IPS-20b (cell line): ENCODE measurements around the gene MSL2.
"Not testable (repeated sequence)": the region's sequence is repeated elsewhere in the genome, so short reads cannot be mapped to it uniquely, and the experiment has no call there.

ENCODE experiments used
- H3K27ac ChIP-seq: one replicate; pipeline ENCODE4 v1.5.1; 2013; ENCODE audit warnings: low read length
- H3K27me3 ChIP-seq: 2 replicates; pipeline ENCODE4 v1.6.1; 2013; ENCODE audit warnings: mild to moderate bottlenecking, low read length, inconsistent platforms; ENCODE audit not compliant: insufficient read depth
- H3K36me3 ChIP-seq: 2 replicates; pipeline ENCODE4 v1.6.1; 2013; ENCODE audit warnings: low read depth, mild to moderate bottlenecking, inconsistent platforms, low read length, moderate library complexity; ENCODE audit not compliant: insufficient read depth
- H3K4me1 ChIP-seq: 2 replicates; pipeline ENCODE4 v1.6.1; 2013; ENCODE audit warnings: mild to moderate bottlenecking, control low read depth, inconsistent platforms, low read length, moderate library complexity; ENCODE audit not compliant: insufficient read depth
- H3K4me3 ChIP-seq: 2 replicates; pipeline ENCODE4 v1.5.1; 2013; ENCODE audit warnings: mild to moderate bottlenecking, low read length, inconsistent platforms
- H3K9ac ChIP-seq: 2 replicates; pipeline ENCODE4 v1.6.1; 2013; ENCODE audit warnings: low read depth, mild to moderate bottlenecking, inconsistent platforms, low read length, moderate library complexity
- H3K9me3 ChIP-seq: 2 replicates; pipeline ENCODE4 v1.6.1; 2013; ENCODE audit warnings: mild to moderate bottlenecking, low read depth, low read length, inconsistent platforms; ENCODE audit not compliant: insufficient read depth

Gene MSL2

GRCh38 chr3:136189859-136190617, 6.1 kb downstream of the MSL2 start:
- H3K36me3 ChIP-seq = 0 out of 2 replicates have a peak, but pooled peaks cover 3% of the 10 kb centered on the region
- no peaks in the 10 kb centered on the region for H3K9me3 ChIP-seq
- no peaks in the 10 kb centered on the region for H3K27me3 ChIP-seq
- H3K4me3 ChIP-seq = no peak overlapping the region
- H3K9ac ChIP-seq = no peak overlapping the region
- H3K27ac ChIP-seq = no peak overlapping the region
- H3K4me1 ChIP-seq = peaks cover 28% of the 10 kb centered on the region; the same call in 1 of the 2 replicates

GRCh38 chr3:136189043-136189442, 7.1 kb downstream of the MSL2 start:
- no peak overlapping the region for H3K4me3 ChIP-seq
- H3K4me1 ChIP-seq = peaks cover 28% of the 10 kb centered on the region; the same call in 1 of the 2 replicates
- 0 out of 2 replicates have a peak, but pooled peaks cover 3% of the 10 kb centered on the region for H3K36me3 ChIP-seq
- no peaks in the 10 kb centered on the region for H3K27me3 ChIP-seq
- H3K27ac ChIP-seq = no peak overlapping the region
- H3K9ac ChIP-seq = no peak overlapping the region
- H3K9me3 ChIP-seq = no peaks in the 10 kb centered on the region

GRCh38 chr3:136187868-136188267, 8.3 kb downstream of the MSL2 start:
- Histone ChIP-seq H3K36me3 (0 out of 2 replicates have a peak, but pooled peaks cover 3% of the 10 kb centered on the region), H3K9me3 (no peaks in the 10 kb centered on the region), H3K9ac (no peak overlapping the region), H3K4me3 (no peak overlapping the region), H3K4me1 (peaks cover 26% of the 10 kb centered on the region; the same call in 1 of the 2 replicates), H3K27ac (no peak overlapping the region), H3K27me3 (no peaks in the 10 kb centered on the region)

GRCh38 chr3:136186846-136187245, 9.3 kb downstream of the MSL2 start:
- Histone ChIP-seq H3K27me3 (no peaks in the 10 kb centered on the region), H3K4me1 (peaks cover 24% of the 10 kb centered on the region; the same call in 1 of the 2 replicates), H3K36me3 (0 out of 2 replicates have a peak, but pooled peaks cover 3% of the 10 kb centered on the region), H3K27ac (no peak overlapping the region), H3K9me3 (no peaks in the 10 kb centered on the region), H3K4me3 (no peak overlapping the region), H3K9ac (no peak overlapping the region)

GRCh38 chr3:136186344-136186743, 9.8 kb downstream of the MSL2 start:
- no peaks in the 10 kb centered on the region for H3K27me3 ChIP-seq
- no peak overlapping the region for H3K9ac ChIP-seq
- H3K27ac ChIP-seq = no peak overlapping the region
- no peak overlapping the region for H3K4me3 ChIP-seq
- peaks cover 19% of the 10 kb centered on the region; the same call in 1 of the 2 replicates for H3K4me1 ChIP-seq
- H3K9me3 ChIP-seq = no peaks in the 10 kb centered on the region
- no peaks in the 10 kb centered on the region for H3K36me3 ChIP-seq

- no peak overlapping the region for H3K9ac ChIP-seq
- no peak overlapping the region for H3K4me3 ChIP-seq
- H3K4me1 ChIP-seq = peaks cover 19% of the 10 kb centered on the region; the same call in 1 of the 2 replicates
- no peak overlapping the region for H3K27ac ChIP-seq
- H3K36me3 ChIP-seq = no peaks in the 10 kb centered on the region
- no peaks in the 10 kb centered on the region for H3K27me3 ChIP-seq
- H3K9me3 ChIP-seq = no peaks in the 10 kb centered on the region
Observed at GRCh38 chr3:136184703-136185102, 11.4 kb downstream of the MSL2 start.

- Histone ChIP-seq H3K4me1 (peaks cover 3% of the 10 kb centered on the region; the same call in 1 of the 2 replicates), H3K9me3 (no peaks in the 10 kb centered on the region)
Observed at GRCh38 chr3:136181741-136182140, 14.4 kb downstream of the MSL2 start.

GRCh38 chr3:136177876-136178275, 18.3 kb downstream of the MSL2 start:
- Histone ChIP-seq H3K4me3 (no peak overlapping the region), H3K27ac (no peak overlapping the region), H3K9me3 (no peaks in the 10 kb centered on the region), H3K9ac (no peak overlapping the region), H3K27me3 (no peaks in the 10 kb centered on the region), H3K4me1 (peaks cover 2% of the 10 kb centered on the region; the same call in 1 of the 2 replicates), H3K36me3 (no peaks in the 10 kb centered on the region)

More at GRCh38 chr3:136181741-136182140, 14.4 kb downstream of the MSL2 start:
- Histone ChIP-seq H3K36me3 (no peaks in the 10 kb centered on the region), H3K9ac (no peak overlapping the region), H3K27me3 (no peaks in the 10 kb centered on the region), H3K4me3 (no peak overlapping the region), H3K27ac (no peak overlapping the region)

GRCh38 chr3:136173939-136174490, 22.1 kb downstream of the MSL2 start:
- Histone ChIP-seq H3K4me3 (no peak overlapping the region), H3K27ac (no peak overlapping the region), H3K4me1 (peaks cover 6% of the 10 kb centered on the region; the same call in 1 of the 2 replicates), H3K36me3 (no peaks in the 10 kb centered on the region), H3K27me3 (no peaks in the 10 kb centered on the region), H3K9me3 (no peaks in the 10 kb centered on the region), H3K9ac (no peak overlapping the region)

GRCh38 chr3:136171097-136171542, 25.0 kb downstream of the MSL2 start:
- Histone ChIP-seq H3K9ac (no peak overlapping the region), H3K4me3 (no peak overlapping the region), H3K27me3 (no peaks in the 10 kb centered on the region), H3K4me1 (peaks cover 6% of the 10 kb centered on the region; the same call in 1 of the 2 replicates), H3K27ac (no peak overlapping the region), H3K9me3 (no peaks in the 10 kb centered on the region), H3K36me3 (no peaks in the 10 kb centered on the region)

- H3K9ac ChIP-seq, H3K27ac ChIP-seq, H3K36me3 ChIP-seq, H3K27me3 ChIP-seq, H3K4me3 ChIP-seq, H3K9me3 ChIP-seq: not testable (repeated sequence)
- peaks cover 16% of the 10 kb centered on the region for H3K4me1 ChIP-seq
Observed at GRCh38 chr3:136168236-136168635, 27.9 kb downstream of the MSL2 start.

GRCh38 chr3:136166507-136166906, 29.6 kb downstream of the MSL2 start:
- H3K9ac ChIP-seq = no peak overlapping the region
- no peaks in the 10 kb centered on the region for H3K9me3 ChIP-seq
- no peak overlapping the region for H3K4me3 ChIP-seq
- H3K27ac ChIP-seq = no peak overlapping the region
- H3K36me3 ChIP-seq = no peaks in the 10 kb centered on the region
- H3K27me3 ChIP-seq = no peaks in the 10 kb centered on the region
- H3K4me1 ChIP-seq = peaks cover 15% of the 10 kb centered on the region
